Transverse colon (tissue), 4 donors: ENCODE results near the gene HPCAL1.

Experiments
- EP300 ChIP-seq: sonication (generic); formaldehyde crosslinking; IDR thresholded peaks from one replicate; pipeline ENCODE4 v1.6.1; 2017; ENCODE audit warnings: antibody characterized with exemption, low read depth
- POLR2A ChIP-seq: fragments of 450-650 bp; IDR thresholded peaks from one replicate; pipeline ENCODE4 v1.6.1; 2016; ENCODE audit warnings: antibody characterized with exemption, mild to moderate bottlenecking, moderate library complexity
- POLR2AphosphoS5 ChIP-seq, 3 donors: sonication (generic); formaldehyde crosslinking; IDR thresholded peaks; one replicate each; pipeline ENCODE4 v1.6.1; 2016; ENCODE audit warnings: antibody characterized with exemption in 3 of 3
- TF ChIP-seq, protein P1 (sequence below), 5 experiments: fragments of 200-600 bp in 3 of 5; fragments of 450-650 bp in 2 of 5; sonication (generic) in 3 of 5; IDR thresholded peaks; 1 replicate in 2 of 5; 2 replicates in 3 of 5; pipeline ENCODE4 v1.5.1; 2016 to 2017; ENCODE audit warnings: antibody characterized with exemption in 5 of 5, inconsistent platforms in 3 of 5, mild to moderate bottlenecking in 2 of 5, moderate library complexity in 1 of 5

DNA sequence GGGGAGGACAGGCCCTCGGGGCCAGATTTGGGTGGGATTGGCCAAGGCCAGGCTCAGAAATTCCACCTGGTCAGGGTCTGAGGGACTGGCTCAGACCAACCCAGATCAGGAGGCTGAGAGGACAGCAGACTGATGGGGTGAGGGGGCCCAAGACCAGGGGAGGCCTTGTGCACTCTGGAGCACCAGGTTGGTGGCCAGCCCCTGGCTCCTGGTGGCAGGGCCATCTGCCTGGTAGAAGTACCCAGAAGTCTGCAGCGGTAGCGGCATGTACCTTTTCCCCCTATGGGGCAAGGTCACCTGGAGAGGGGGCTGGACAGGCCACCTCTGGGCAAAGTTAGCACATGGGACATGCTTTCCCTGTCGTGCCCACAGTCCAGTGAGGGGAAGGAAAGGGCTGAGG is 166.6 kb downstream of the HPCAL1 start:
- TF ChIP-seq, protein P1, sequence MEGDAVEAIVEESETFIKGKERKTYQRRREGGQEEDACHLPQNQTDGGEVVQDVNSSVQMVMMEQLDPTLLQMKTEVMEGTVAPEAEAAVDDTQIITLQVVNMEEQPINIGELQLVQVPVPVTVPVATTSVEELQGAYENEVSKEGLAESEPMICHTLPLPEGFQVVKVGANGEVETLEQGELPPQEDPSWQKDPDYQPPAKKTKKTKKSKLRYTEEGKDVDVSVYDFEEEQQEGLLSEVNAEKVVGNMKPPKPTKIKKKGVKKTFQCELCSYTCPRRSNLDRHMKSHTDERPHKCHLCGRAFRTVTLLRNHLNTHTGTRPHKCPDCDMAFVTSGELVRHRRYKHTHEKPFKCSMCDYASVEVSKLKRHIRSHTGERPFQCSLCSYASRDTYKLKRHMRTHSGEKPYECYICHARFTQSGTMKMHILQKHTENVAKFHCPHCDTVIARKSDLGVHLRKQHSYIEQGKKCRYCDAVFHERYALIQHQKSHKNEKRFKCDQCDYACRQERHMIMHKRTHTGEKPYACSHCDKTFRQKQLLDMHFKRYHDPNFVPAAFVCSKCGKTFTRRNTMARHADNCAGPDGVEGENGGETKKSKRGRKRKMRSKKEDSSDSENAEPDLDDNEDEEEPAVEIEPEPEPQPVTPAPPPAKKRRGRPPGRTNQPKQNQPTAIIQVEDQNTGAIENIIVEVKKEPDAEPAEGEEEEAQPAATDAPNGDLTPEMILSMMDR (IDR thresholded peaks at IDR 0.05), result no peak
- TF ChIP-seq POLR2A, result no peak
- TF ChIP-seq EP300, result no peak
- TF ChIP-seq POLR2AphosphoS5 (IDR thresholded peaks at IDR 0.05), result no peak
